ENCODE measurements around the gene RAF1. TPM values are rescaled to one million over a fixed set of nuclear protein-coding genes. Genes with fewer than 3 reads are reported as not detected.

The RAF1 gene
- polyA plus RNA-seq, 3 donors, result 36.4 to 57.0 (median 42.4) TPM

- WGBS, 3 donors, result 90 to 98% (median 91%) methylated on average over 4 of the region's 4 CpGs
- H3K27ac ChIP-seq (ENCODE audit: low read depth, low read length), result no peak overlapping the region
Measured at GRCh38 chr3:12615266-12615665, 48.7 kb downstream of the RAF1 start.

GRCh38 chr3:12613250-12613649 is 50.7 kb downstream of the RAF1 start:
- 47 to 67% (median 64%) methylated on average over 4 of the region's 4 CpGs for WGBS, 3 donors

GRCh38 chr3:12612514-12613226 is 51.2 kb downstream of the RAF1 start:
- no peak overlapping the region for H3K27ac ChIP-seq (ENCODE audit: low read depth, low read length)
- 85 to 89% (median 86%) methylated on average over 6 of the region's 6 CpGs for WGBS, 3 donors

More at GRCh38 chr3:12613250-12613649, 50.7 kb downstream of the RAF1 start:
- no peak overlapping the region for H3K27ac ChIP-seq (ENCODE audit: low read depth, low read length)

GRCh38 chr3:12611117-12611516 is 52.8 kb downstream of the RAF1 start:
- H3K27ac ChIP-seq (ENCODE audit: low read depth, low read length), result no peak overlapping the region
- WGBS, 3 donors, result 65 to 74% (median 71%) methylated on average over 5 of the region's 5 CpGs

- WGBS, 3 donors, result 97 to 100% (median 98%) methylated on average over 1 of the region's 1 CpG
- no peak overlapping the region for H3K27ac ChIP-seq (ENCODE audit: low read depth, low read length)
Measured at GRCh38 chr3:12608376-12608775, 55.5 kb downstream of the RAF1 start.

GRCh38 chr3:12603969-12604368 is 59.9 kb downstream of the RAF1 start:
- 76 to 92% (median 88%) methylated on average over 2 of the region's 2 CpGs for WGBS, 3 donors
- H3K27ac ChIP-seq (ENCODE audit: low read depth, low read length), result no peak overlapping the region

GRCh38 chr3:12601072-12601471 is 62.8 kb downstream of the RAF1 start:
- H3K27ac ChIP-seq (ENCODE audit: low read depth, low read length), result no peak overlapping the region
- 41 to 69% (median 52%) methylated on average over 1 of the region's 1 CpG for WGBS, 3 donors

GRCh38 chr3:12598890-12599289 is 65.0 kb downstream of the RAF1 start:
- H3K27ac ChIP-seq (ENCODE audit: low read depth, low read length), result no peak overlapping the region

- WGBS, 3 donors, result 83 to 94% (median 90%) methylated on average over 3 of the region's 3 CpGs
- no peak overlapping the region for H3K27ac ChIP-seq (ENCODE audit: low read depth, low read length)
Measured at GRCh38 chr3:12593473-12593872, 70.4 kb downstream of the RAF1 start.

GRCh38 chr3:12591997-12592715 is 71.8 kb downstream of the RAF1 start:
- 67 to 97% (median 96%) methylated on average over 4 of the region's 4 CpGs for WGBS, 3 donors
- no peak overlapping the region for H3K27ac ChIP-seq (ENCODE audit: low read depth, low read length)

GRCh38 chr3:12591456-12591855 is 72.5 kb downstream of the RAF1 start:
- 95 to 96% (median 95%) methylated on average over 6 of the region's 6 CpGs for WGBS, 3 donors
- H3K27ac ChIP-seq (ENCODE audit: low read depth, low read length), result no peak overlapping the region

- WGBS, 3 donors, result 50 to 100% methylated on average over 1 of the region's 4 CpGs; no CpG with 5 or more reads in 1 of the 3 donors
- H3K27ac ChIP-seq (ENCODE audit: low read depth, low read length), result no peak overlapping the region
Measured at GRCh38 chr3:12590096-12590495, 73.8 kb downstream of the RAF1 start.

- H3K27ac ChIP-seq (ENCODE audit: low read depth, low read length), result no peak overlapping the region
- WGBS, 3 donors, result 82 to 86% (median 83%) methylated on average over 7 of the region's 7 CpGs
Measured at GRCh38 chr3:12588039-12589009, 75.6 kb downstream of the RAF1 start.

GRCh38 chr3:12586403-12586802 is 77.5 kb downstream of the RAF1 start:
- 83 to 95% (median 89%) methylated on average over 3 of the region's 3 CpGs for WGBS, 3 donors

GRCh38 chr3:12585970-12586369 is 77.9 kb downstream of the RAF1 start:
- no peak overlapping the region for H3K27ac ChIP-seq (ENCODE audit: low read depth, low read length)
- 72 to 77% (median 75%) methylated on average over 5 of the region's 5 CpGs for WGBS, 3 donors

More at GRCh38 chr3:12586403-12586802, 77.5 kb downstream of the RAF1 start:
- H3K27ac ChIP-seq (ENCODE audit: low read depth, low read length), result no peak overlapping the region

- no peak overlapping the region for H3K27ac ChIP-seq (ENCODE audit: low read depth, low read length)
- WGBS, 3 donors, result 81 to 96% (median 93%) methylated on average over 3 of the region's 3 CpGs
Measured at GRCh38 chr3:12585181-12585580, 78.7 kb downstream of the RAF1 start.

GRCh38 chr3:12584083-12584482 is 79.8 kb downstream of the RAF1 start:
- 93 to 97% (median 95%) methylated on average over 2 of the region's 2 CpGs for WGBS, 3 donors
- no peak overlapping the region for H3K27ac ChIP-seq (ENCODE audit: low read depth, low read length)

GRCh38 chr3:12583280-12583679 is 80.6 kb downstream of the RAF1 start:
- H3K27ac ChIP-seq (ENCODE audit: low read depth, low read length), result no peak overlapping the region

- no peak overlapping the region for H3K27ac ChIP-seq (ENCODE audit: low read depth, low read length)
- 76 to 87% (median 86%) methylated on average over 4 of the region's 4 CpGs for WGBS, 3 donors
Measured at GRCh38 chr3:12582730-12583129, 81.2 kb downstream of the RAF1 start.

All from adipose tissue (tissue), 3 donors.